ENCODE results near the gene CCKAR. TPM values are rescaled to one million over a fixed set of nuclear protein-coding genes. Genes with fewer than 3 reads are reported as not detected.

Gene CCKAR
- total and polyA plus RNA-seq, 2 of the 8 experiments (the other 6 are each of a cell fraction or from before 2014, with no cell fraction given): not detected

GRCh38 chr4:26531491-26532116 is 41.3 kb upstream of the CCKAR start (continued):
- TF ChIP-seq KDM4A (IDR thresholded peaks at IDR 0.05; ENCODE audit: low read depth, low read length, severe bottlenecking) (no peak), KDM5A (IDR thresholded peaks at IDR 0.05; ENCODE audit: low read length) (no peak), TEAD4 (IDR thresholded peaks at IDR 0.05; ENCODE audit: low read depth, low read length) (no peak), MAFK (IDR thresholded peaks at IDR 0.05; ENCODE audit: low read depth, low read length) (no peak), EZH2 (IDR thresholded peaks at IDR 0.05; ENCODE audit: low read depth, low read length, severe bottlenecking) (no peak), EP300 (IDR thresholded peaks at IDR 0.05; ENCODE audit: borderline replicate concordance in 1 of 2, low read depth in 2 of 2, low read length in 2 of 2) (no peak), ATF2 (IDR thresholded peaks at IDR 0.05; ENCODE audit: low read length) (no peak)
